RWPE2 (cell line): Measurements from ENCODE around the gene OR5I1.

Experiments used
- ATAC-seq: fragments of 200-7000 bp; cut with Tn5 transposase; 3 replicates; pipeline ENCODE4 v1.9.1; 2021; ENCODE audit warnings: low read depth
- DNase-seq: peaks from one replicate; pipeline ENCODE4 v3.0.0-alpha.2; 2020; ENCODE audit warnings: low spot score
- H3K27ac ChIP-seq: fragments of 450-650 bp; 2 replicates; pipeline ENCODE4 v1.5.1; 2017; ENCODE audit warnings: mild to moderate bottlenecking; ENCODE audit not compliant: poor library complexity, severe bottlenecking
- H3K27me3 ChIP-seq: fragments of 250-450 bp; sonication (Bioruptor Pico); 2 replicates; pipeline ENCODE4 v1.5.1; 2021; ENCODE audit warnings: mild to moderate bottlenecking, moderate library complexity; ENCODE audit not compliant: insufficient read depth, poor library complexity, severe bottlenecking
- H3K36me3 ChIP-seq: fragments of 250-450 bp; sonication (Bioruptor Pico); 2 replicates; pipeline ENCODE4 v1.5.1; 2020; ENCODE audit warnings: low read depth, mild to moderate bottlenecking, moderate library complexity
- H3K4me1 ChIP-seq: fragments of 250-450 bp; sonication (Bioruptor Pico); 2 replicates; pipeline ENCODE4 v1.5.1; 2021; ENCODE audit warnings: mild to moderate bottlenecking, moderate library complexity; ENCODE audit not compliant: insufficient read depth, poor library complexity, severe bottlenecking
- H3K4me3 ChIP-seq: fragments of 250-450 bp; sonication (Bioruptor Pico); 2 replicates; pipeline ENCODE4 v1.5.1; 2021; ENCODE audit warnings: mild to moderate bottlenecking, moderate library complexity; ENCODE audit not compliant: severe bottlenecking
- H3K9me3 ChIP-seq: fragments of 250-450 bp; sonication (Bioruptor Pico); 2 replicates; pipeline ENCODE4 v1.5.1; 2021; ENCODE audit warnings: mild to moderate bottlenecking, moderate library complexity; ENCODE audit not compliant: severe bottlenecking
- CTCF ChIP-seq: fragments of 450-650 bp; IDR thresholded peaks from one replicate; pipeline ENCODE4 v1.5.1; 2017; ENCODE audit warnings: mild to moderate bottlenecking, moderate library complexity; ENCODE audit not compliant: poor library complexity, severe bottlenecking

The OR5I1 gene

GRCh38 chr11:55936300-55936699 is at the start of gene OR5I1:
Gene OR5I1 (minus strand): TSS chr11:55936400. CDS start chr11:55936400, 0 bp downstream.
- H3K27me3 ChIP-seq: peaks cover 4% of the 10 kb centered on the region
- H3K9me3 ChIP-seq: no peaks in the 10 kb centered on the region
- DNase-seq (no peak), ATAC-seq (no peak)
- no peak within 1 kb of the TSS for H3K27ac ChIP-seq
- no peak for TF ChIP-seq CTCF
- no peak within 1 kb of the TSS for H3K4me3 ChIP-seq
- H3K36me3 ChIP-seq: no peaks in the 10 kb centered on the region
- H3K4me1 ChIP-seq: no peaks in the 10 kb centered on the region

DNA sequence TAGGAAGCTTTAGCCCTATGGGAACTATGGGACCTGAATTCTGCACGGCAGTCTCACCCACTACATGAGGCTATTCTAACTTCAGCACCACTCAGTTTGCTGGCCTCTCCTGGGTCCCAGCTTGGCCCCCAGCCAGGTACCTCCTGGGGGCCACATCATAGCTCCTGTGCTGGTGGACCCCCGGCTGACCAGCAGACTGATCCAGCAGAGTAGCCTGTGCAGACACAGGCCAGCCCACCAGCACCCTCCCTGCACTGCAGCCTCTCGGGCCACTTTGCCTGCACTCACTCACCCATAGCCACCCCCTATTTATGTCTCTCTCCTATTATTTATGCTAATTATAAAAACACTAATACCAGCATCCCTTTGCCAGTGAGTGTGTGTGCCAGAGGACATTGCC is 34.7 kb upstream of the OR5I1 start:
- Histone ChIP-seq H3K27ac (no peak overlapping the region), H3K4me1 (no peaks in the 10 kb centered on the region), H3K4me3 (no peak overlapping the region), H3K36me3 (no peaks in the 10 kb centered on the region), H3K9me3 (no peaks in the 10 kb centered on the region), H3K27me3 (no peaks in the 10 kb centered on the region)
- ATAC-seq (no peak), DNase-seq (no peak)
- TF ChIP-seq CTCF: no peak

GRCh38 chr11:55969845-55970244 is 33.6 kb upstream of the OR5I1 start, which contains the start of gene OR10AG1:
Gene OR10AG1 (minus strand): TSS chr11:55969945. CDS start chr11:55969907, 38 bp downstream.
- no peak for ATAC-seq
- no peaks in the 10 kb centered on the region for H3K4me1 ChIP-seq
- H3K36me3 ChIP-seq: no peaks in the 10 kb centered on the region
- no peaks in the 10 kb centered on the region for H3K9me3 ChIP-seq
- TF ChIP-seq CTCF: no peak
- H3K27ac ChIP-seq: no peak within 1 kb of the TSS
- no peak for DNase-seq
- H3K4me3 ChIP-seq: no peak within 1 kb of the TSS
- H3K27me3 ChIP-seq: no peaks in the 10 kb centered on the region

DNA sequence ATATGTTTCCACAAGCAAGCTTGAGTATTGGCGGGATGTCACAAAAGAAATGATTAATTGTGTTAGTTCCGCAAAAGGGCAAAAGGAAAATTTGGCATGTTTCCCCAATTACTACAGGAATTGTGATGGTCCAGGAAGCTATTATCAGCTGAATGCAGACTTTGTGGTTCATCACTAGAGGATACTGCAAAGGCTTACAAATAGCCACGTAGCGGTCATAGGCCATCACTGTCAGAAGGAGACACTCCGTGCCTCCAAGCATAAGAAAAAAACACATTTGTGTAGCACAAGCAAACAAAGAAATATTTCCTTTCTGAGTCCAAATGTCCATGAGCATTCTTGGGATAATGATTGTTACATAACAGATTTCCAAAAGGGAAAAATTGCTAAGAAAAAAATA is 31.7 kb upstream of the OR5I1 start:
- no peaks in the 10 kb centered on the region for H3K9me3 ChIP-seq
- H3K4me1 ChIP-seq: no peaks in the 10 kb centered on the region
- ATAC-seq: no peak
- no peaks in the 10 kb centered on the region for H3K27me3 ChIP-seq
- DNase-seq: no peak
- no peak overlapping the region for H3K4me3 ChIP-seq
- no peak overlapping the region for H3K27ac ChIP-seq
- TF ChIP-seq CTCF: no peak
- no peaks in the 10 kb centered on the region for H3K36me3 ChIP-seq

- ATAC-seq (no peak), DNase-seq (no peak)
- no peak overlapping the region for H3K27ac ChIP-seq
- no peaks in the 10 kb centered on the region for H3K4me1 ChIP-seq
- TF ChIP-seq CTCF: no peak
- no peaks in the 10 kb centered on the region for H3K27me3 ChIP-seq
- no peak overlapping the region for H3K4me3 ChIP-seq
- H3K9me3 ChIP-seq: no peaks in the 10 kb centered on the region
- no peaks in the 10 kb centered on the region for H3K36me3 ChIP-seq
These were observed 30.2 kb upstream of the OR5I1 start for GRCh38 chr11:55966391-55966790.
